NCI-H748 (cell line): ENCODE results near the gene SEBOX.
A peak's percentile ranks its signal among the peaks of the same experiment; 100 is the strongest.

Experiments used
- DNase-seq: peaks from one replicate; lab custom pipeline; 2025; ENCODE audit not compliant: unreplicated experiment; lab: John Stamatoyannopoulos, UW

The SEBOX gene

GRCh38 chr17:28369684-28370034 lies 4.7 kb upstream of the SEBOX start:
- DNase-seq = no peak

GRCh38 chr17:28368915-28369683 lies 4.1 kb upstream of the SEBOX start:
- DNase-seq = no peak

DNA sequence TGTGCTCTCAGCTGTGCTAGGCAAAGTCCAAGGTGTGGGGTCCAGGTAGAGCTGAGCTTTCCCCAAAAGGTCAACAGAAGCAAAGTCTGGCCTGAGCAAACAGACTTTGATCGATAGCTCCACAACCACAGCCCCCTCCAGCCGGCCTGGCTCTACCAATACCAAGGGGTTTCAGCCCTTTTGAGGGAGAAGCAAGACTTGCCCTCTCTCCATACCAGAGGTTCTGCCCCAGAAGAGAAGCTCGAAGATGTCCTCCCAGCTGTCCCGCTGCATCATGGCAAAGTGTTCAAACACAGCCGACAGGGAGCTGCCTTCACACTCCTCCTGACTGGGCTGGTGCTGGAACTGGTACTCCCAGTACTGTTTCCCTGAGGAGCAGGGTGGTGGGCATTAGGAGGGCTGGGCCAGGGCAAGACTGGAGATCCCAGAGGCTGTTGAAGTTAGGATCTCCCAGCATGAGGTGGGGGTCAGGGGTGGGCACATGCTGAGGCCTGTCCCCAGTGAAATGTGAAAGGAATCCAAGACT lies 3.4 kb upstream of the SEBOX start:
- DNase-seq = no peak

- no peak for DNase-seq
Measured at GRCh38 chr17:28367641-28368305, 2.8 kb upstream of the SEBOX start.

DNA sequence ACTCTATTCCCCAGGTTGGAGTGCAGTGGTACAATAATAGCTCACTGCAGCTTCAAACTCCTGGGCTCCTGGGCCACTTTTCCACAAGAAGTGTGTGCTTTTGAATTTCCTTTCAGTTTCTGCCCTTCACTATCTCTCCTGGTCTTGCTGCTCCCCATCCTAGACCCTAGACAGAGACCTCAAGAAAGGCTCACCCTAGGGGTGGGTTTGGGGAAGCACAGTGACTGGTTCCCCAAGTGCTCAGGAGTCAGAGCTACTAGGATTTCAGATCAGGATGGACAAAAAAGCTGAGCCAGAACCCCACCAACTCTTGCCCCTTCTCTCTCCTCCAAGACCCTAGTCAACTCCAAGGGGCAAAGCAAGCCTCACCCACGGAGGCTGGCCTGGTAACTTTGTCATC lies 1.6 kb upstream of the SEBOX start:
- no peak for DNase-seq

- no peak for DNase-seq
Measured at GRCh38 chr17:28365487-28365886, 488 bp upstream of the SEBOX start.

GRCh38 chr17:28363776-28364650 lies 986 bp downstream of the SEBOX start:
- DNase-seq = no peak

DNA sequence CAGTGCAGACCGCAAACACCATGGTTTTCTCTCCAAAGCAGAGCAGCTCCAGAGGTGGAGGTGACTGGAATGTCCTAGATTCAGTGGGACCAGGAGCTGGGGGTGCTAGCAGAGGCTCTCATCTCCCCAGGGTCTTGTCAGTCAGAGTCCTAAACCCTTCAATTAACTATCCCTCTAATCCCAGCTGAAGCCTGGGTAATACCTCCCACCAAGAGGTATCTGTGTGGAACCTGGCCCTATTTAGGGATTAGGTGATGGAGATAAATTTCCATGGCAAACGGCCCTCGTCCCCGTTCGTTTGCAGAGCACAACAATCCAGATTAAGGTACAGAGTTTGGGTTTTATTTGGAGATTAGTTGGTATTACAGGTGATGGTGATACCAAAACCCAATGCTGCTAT lies 1.8 kb downstream of the SEBOX start:
- DNase-seq = no peak

- DNase-seq = no peak
Measured at GRCh38 chr17:28357901-28358197, 7.2 kb downstream of the SEBOX start.

DNA sequence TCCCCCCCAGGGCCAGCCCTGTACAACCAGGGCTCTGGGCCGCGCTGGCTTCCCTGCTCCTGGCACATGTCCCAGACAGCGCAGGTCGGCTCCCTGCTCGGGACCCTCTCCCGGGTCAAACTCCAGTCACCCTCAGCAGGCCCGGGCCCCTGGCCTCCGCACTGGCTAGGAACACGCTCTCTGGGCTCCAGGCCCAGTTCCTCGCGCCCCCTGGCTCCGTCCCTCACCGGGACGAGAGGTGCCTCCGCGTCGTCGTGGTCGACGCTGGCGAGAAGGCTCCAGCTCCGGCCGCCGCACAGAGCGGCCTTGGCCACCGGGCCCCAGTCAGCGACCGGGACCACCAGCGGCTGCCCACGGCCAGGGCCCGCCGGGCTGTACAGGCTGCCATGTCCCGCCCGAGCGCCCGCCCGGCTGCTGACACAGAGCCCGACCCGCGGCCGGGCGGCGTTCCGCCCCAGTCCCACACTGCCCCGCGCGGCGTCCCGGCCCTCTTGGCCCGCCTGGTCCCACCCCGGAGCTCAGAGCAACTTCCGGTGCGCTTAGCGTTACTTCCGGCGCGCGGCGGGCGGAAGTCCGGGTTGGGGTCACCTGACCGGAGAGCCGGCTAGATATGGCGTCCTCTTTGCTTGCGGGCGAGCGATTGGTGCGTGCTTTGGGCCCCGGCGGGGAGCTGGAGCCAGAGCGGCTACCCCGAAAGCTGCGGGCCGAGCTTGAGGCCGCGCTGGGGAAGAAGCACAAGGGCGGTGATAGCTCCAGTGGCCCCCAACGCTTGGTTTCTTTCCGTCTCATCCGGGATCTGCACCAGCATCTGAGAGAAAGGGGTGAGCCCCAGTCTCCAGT lies 7.7 kb downstream of the SEBOX start, which contains the start of gene POLDIP2:
Gene POLDIP2, minus strand, starts transcription at position 467 of the 840 bp plus-strand sequence. Its CDS starts 79 bp downstream, at position 388.
- DNase-seq = peak; percentile 97

DNA sequence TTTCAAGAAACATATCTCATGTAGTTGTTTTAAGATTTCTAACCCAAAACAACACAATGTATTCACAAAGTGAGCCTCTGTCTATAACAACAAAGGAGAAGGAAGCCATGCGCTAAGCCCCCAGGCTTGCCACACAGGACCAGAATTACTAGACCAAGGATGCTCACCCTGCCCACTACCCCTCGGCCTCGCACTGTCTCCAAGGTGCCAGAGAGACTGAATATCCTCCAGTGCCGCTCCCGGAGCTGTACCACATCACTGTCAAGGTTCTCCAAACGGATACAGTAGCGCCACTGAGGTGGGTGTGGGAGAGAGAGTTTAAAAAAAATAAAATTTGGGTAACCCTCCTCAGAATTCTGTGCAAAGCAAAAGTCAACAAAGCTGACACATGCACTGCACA lies 14.7 kb downstream of the SEBOX start:
- DNase-seq = no peak

DNA sequence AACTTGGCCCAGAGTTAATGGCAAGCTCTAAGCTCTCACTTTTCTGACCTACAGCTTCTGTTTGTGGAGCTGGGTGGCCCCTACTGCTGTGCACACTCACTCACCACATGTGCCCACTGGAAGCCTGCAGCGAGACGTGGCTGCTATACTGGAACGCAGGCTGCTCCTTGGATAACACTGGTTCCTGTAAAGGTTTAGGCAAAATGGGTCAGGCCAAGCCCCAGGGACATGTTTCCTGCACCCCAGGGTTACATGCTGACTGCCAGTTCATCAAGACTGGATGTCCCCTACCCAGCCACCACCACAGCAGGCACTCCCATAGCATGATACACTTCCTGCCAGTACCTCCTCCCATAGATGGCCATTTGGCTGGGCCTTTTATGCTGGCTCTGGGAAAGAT lies 16.0 kb downstream of the SEBOX start:
- DNase-seq = no peak

DNA sequence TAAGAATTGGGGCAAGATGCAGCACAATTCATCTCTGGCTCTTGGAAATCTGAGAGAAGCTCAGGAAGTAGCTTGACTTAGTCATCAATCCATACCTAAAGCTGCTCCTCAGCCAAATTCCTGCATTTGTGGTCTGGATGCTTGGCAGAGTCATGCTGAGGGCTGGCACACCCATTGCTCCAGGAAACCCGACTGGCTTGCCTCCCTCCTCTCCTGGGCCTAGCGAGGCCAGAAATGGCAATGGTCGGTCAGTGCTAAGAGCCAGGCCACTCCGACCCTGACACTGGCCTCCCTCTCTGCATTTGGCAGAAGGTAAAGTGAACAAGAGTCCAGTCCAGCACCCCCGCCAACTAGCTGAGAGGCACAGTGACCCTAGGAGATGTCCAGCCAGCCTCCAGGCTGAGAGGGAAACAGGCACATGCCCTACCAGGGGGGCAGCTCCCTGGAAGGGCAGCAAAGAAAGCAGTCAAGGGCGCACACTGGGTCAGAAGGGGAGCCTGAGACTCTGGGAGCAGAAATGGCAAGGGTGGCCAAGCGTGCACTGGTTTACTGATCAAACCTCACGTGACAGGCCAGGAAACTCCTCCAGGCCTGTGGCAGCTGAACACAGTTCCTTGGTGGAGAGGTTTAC lies 17.6 kb downstream of the SEBOX start:
- no peak for DNase-seq

GRCh38 chr17:28346746-28347246 lies 18.2 kb downstream of the SEBOX start:
- peak; percentile 11 for DNase-seq

GRCh38 chr17:28346199-28346580 lies 18.8 kb downstream of the SEBOX start:
- DNase-seq = no peak

- DNase-seq = no peak
Measured at GRCh38 chr17:28345419-28346198, 19.4 kb downstream of the SEBOX start.

- DNase-seq = no peak
Measured at GRCh38 chr17:28344435-28344901, 20.5 kb downstream of the SEBOX start.

DNA sequence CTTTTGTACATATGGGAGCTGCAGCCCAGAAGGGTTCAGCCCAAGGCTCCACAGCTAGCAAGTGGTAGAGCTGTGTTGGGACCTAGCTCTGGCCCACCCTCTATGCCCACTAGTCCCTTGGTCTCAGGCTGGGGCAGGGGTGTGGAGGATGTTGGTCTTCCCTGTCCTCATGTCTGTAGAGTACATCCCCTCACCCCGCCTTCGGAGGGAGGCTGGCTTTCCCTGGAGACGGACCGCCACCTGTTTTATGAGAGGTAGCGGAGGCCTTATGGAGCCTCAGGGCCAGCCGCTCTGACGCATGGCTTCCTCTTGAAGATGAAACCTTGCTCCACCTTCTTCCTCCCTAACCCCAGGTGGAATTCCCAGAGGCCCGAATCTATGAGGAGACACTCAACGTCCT lies 21.0 kb downstream of the SEBOX start:
- DNase-seq = no peak

DNA sequence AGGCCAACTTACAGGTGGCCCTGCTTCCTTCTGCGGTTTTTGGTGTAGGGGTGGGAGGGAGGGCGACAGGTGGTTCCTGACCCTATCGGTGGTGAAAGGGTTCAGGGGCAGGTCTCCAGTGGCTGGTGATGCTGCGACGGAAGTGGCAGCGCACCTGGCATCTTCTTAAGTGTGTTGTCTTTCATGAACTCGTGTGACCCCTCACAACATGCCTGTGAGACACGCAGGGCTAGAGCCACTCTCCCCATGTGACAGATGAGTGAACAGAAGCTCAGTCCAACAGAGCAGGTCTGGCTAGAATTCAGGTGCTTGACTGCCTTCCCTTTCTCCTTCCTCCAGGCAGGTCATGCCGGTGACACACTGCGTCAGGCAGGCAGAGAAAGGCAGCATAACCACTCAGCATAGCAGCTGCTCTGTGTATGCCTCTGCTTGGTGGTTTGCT lies 21.5 kb downstream of the SEBOX start:
- no peak for DNase-seq
